Thoracic aorta (tissue), 2 donors: ENCODE measurements around the gene ESPL1. TPM values are rescaled to one million over a fixed set of nuclear protein-coding genes. Genes with fewer than 3 reads are reported as not detected.

Source experiments
- ATAC-seq: fragments of 150-250 bp; one replicate; pipeline ENCODE4 v1.8.0; 2017; ENCODE audit warnings: low read depth; ENCODE audit not compliant: insufficient number of reproducible peaks, low FRiP score
- DNase-seq: peaks from one replicate; pipeline ENCODE4 v3.0.0-alpha.2; 2020; ENCODE audit warnings: low spot score
- H3K27ac ChIP-seq, 2 donors: fragments of 200-600 bp; sonication (generic); 1 replicate in 1 of 2; 2 replicates in 1 of 2; pipeline ENCODE4 v1.5.1; 2016; ENCODE audit warnings: mild to moderate bottlenecking in 2 of 2, moderate library complexity in 2 of 2
- H3K27me3 ChIP-seq: fragments of 200-600 bp; sonication (generic); replicated peaks from 2 replicates; pipeline ENCODE4 v1.6.0; 2016; ENCODE audit warnings: mild to moderate bottlenecking; ENCODE audit not compliant: insufficient read depth
- H3K36me3 ChIP-seq: fragments of 200-600 bp; sonication (generic); one replicate; pipeline ENCODE4 v1.5.1; 2016
- H3K4me1 ChIP-seq, 2 donors: fragments of 200-600 bp; sonication (generic); 1 replicate in 1 of 2; 2 replicates in 1 of 2; pipeline versions ENCODE4 v1.5.1 to v1.6.0; 2016; ENCODE audit warnings: low read depth in 2 of 2, mild to moderate bottlenecking in 1 of 2; ENCODE audit not compliant: control insufficient read depth in 1 of 2
- H3K4me3 ChIP-seq: fragments of 200-600 bp; sonication (generic); 2 replicates; pipeline ENCODE4 v1.5.1; 2016; ENCODE audit warnings: mild to moderate bottlenecking
- H3K9me3 ChIP-seq: fragments of 200-600 bp; sonication (generic); 2 replicates; pipeline ENCODE4 v1.5.1; 2016
- total RNA-seq, 2 donors: library from RNA; depleted of rRNA; stranded (reverse); fragments of >200 nt; gene quantifications; one replicate each; pipeline versions ENCODE4 v1.1.0 to v1.2.3, GENCODE V29; 2016
- TF ChIP-seq, protein P1 (sequence below): fragments of 200-600 bp; sonication (generic); IDR thresholded peaks from one replicate; pipeline ENCODE4 v1.5.1; 2019; ENCODE audit warnings: antibody characterized with exemption

ESPL1 gene
- total RNA-seq, 2 donors from 2014 or later: 0.78 to 0.95 TPM

DNA sequence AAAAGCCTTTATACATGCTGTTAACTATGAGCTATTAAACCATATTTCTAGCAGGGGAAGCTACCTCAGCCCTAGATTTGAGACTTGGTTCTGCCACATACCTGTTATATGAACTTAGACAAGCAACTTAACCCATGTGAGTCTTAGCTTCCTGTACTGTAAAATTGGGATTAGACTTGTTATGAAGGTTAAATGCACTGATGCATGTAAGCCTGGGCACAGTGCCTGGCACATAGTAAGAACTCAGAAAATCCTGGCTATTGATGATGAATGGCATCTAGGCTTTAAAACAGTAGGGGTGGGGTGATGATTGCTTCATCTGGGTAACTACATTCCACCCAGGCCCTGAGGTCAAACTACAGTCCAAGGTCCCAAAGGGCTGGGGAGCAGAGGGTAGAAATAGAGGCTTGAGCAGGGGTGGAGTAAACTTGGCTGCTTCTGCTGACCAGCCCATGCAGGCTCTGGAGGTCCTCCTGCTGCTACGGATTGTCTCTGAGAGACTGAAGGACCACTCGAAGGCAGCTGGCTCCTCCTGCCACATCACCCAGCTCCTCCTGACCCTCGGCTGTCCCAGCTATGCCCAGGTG, 11.3 kb downstream of the ESPL1 start:
- Histone ChIP-seq H3K9me3 (no peaks in the 10 kb centered on the region), H3K27me3 (no peaks in the 10 kb centered on the region), H3K4me1 (no peaks in the 10 kb centered on the region), H3K27ac (no peak overlapping the region), H3K4me3 (no peak overlapping the region), H3K36me3 (no peaks in the 10 kb centered on the region)
- TF ChIP-seq, protein P1, sequence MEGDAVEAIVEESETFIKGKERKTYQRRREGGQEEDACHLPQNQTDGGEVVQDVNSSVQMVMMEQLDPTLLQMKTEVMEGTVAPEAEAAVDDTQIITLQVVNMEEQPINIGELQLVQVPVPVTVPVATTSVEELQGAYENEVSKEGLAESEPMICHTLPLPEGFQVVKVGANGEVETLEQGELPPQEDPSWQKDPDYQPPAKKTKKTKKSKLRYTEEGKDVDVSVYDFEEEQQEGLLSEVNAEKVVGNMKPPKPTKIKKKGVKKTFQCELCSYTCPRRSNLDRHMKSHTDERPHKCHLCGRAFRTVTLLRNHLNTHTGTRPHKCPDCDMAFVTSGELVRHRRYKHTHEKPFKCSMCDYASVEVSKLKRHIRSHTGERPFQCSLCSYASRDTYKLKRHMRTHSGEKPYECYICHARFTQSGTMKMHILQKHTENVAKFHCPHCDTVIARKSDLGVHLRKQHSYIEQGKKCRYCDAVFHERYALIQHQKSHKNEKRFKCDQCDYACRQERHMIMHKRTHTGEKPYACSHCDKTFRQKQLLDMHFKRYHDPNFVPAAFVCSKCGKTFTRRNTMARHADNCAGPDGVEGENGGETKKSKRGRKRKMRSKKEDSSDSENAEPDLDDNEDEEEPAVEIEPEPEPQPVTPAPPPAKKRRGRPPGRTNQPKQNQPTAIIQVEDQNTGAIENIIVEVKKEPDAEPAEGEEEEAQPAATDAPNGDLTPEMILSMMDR: no peak
- ATAC-seq (no peak), DNase-seq (no peak)

DNA sequence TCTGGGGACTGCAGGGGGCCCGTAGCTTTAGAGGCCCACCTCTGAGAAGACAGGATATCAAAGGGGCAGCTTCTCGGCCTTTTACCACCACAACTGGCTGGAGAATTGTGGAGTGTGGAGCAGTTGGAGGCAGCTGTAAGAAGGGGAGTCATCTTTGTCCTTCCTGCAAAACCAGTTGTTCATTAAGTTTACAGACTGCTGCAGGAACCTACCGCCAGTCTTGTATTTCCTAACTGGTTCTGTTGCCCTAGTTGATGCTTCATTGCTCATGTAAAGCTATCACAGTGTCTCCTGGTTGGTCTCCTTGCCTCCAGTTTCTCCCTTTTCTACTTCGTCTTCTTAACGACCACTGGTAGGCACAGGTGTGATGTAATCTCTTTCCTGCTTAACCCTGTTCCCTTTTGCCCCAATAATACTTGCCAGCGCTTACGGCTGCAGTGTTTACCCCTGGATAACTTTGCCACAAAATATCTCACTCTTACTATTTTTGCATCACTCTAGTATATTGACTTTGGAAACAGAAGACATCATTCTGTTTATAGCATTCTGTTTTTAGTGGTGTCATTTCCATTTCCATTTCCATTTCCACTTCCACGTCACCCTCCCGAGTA, 11.9 kb downstream of the ESPL1 start:
- DNase-seq: no peak
- no peaks in the 10 kb centered on the region for H3K4me1 ChIP-seq
- no peaks in the 10 kb centered on the region for H3K27me3 ChIP-seq
- H3K9me3 ChIP-seq: no peaks in the 10 kb centered on the region
- TF ChIP-seq, protein P1: no peak
- no peaks in the 10 kb centered on the region for H3K36me3 ChIP-seq
- ATAC-seq: no peak
- H3K27ac ChIP-seq: no peak overlapping the region
- no peak overlapping the region for H3K4me3 ChIP-seq

DNA sequence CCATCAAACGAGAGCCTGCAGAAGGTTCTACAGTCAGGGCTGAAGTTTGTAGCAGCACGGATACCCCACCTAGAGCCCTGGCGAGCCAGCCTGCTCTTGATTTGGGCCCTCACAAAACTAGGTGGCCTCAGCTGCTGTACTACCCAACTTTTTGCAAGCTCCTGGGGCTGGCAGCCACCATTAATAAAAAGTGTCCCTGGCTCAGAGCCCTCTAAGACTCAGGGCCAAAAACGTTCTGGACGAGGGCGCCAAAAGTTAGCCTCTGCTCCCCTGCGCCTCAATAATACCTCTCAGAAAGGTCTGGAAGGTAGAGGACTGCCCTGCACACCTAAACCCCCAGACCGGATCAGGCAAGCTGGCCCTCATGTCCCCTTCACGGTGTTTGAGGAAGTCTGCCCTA, 18.3 kb downstream of the ESPL1 start:
- no peaks in the 10 kb centered on the region for H3K36me3 ChIP-seq
- DNase-seq (no peak), ATAC-seq (no peak)
- H3K4me3 ChIP-seq: no peak overlapping the region
- H3K9me3 ChIP-seq: no peaks in the 10 kb centered on the region
- no peak overlapping the region for H3K27ac ChIP-seq
- TF ChIP-seq, protein P1: no peak
- peaks cover 0 to 9% of the 10 kb centered on the region in 2 donors for H3K4me1 ChIP-seq
- no peaks in the 10 kb centered on the region for H3K27me3 ChIP-seq

DNA sequence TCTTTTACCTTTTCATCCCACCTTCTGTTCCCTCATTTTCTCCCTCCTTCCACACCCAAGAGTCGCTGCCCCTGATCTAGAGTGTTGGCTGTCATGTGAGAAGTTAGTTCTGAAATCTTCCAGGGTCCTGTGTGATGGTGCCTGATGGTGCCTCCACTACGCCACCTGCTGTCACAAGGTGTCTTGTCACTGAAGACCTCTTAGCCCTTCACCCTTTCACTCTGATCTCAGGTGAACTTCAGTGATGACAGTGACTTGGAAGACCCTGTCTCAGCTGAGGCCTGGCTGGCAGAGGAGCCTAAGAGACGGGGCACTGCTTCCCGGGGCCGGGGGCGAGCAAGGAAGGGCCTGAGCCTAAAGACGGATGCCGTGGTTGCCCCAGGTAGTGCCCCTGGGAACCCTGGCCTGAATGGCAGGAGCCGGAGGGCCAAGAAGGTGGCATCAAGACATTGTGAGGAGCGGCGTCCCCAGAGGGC, 19.7 kb downstream of the ESPL1 start:
- no peaks in the 10 kb centered on the region for H3K27me3 ChIP-seq
- no peak overlapping the region for H3K27ac ChIP-seq
- no peak for DNase-seq
- H3K9me3 ChIP-seq: no peaks in the 10 kb centered on the region
- no peak overlapping the region for H3K4me3 ChIP-seq
- TF ChIP-seq, protein P1: peak; percentile 51
- no peaks in the 10 kb centered on the region for H3K36me3 ChIP-seq
- peaks cover 0 to 9% of the 10 kb centered on the region in 2 donors for H3K4me1 ChIP-seq
- ATAC-seq: no peak

DNA sequence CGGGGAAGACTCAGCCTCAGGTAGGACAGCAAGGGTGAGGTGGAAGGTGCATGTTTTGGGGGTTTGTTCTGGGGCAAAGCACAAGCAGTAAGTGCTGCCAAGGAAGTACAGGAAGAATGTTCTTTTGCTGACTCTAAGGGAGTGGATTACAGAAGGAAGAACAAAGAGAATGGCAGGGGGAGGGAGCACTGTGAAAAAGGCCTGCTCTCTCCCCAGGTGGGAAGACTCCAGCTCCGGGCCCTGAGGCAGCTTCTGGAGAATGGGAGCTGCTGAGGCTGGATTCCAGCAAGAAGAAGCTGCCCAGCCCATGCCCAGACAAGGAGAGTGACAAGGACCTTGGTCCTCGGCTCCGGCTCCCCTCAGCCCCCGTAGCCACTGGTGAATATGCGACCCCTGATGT, 20.2 kb downstream of the ESPL1 start:
- H3K4me3 ChIP-seq: no peak overlapping the region
- peaks cover 0 to 9% of the 10 kb centered on the region in 2 donors for H3K4me1 ChIP-seq
- no peak for ATAC-seq
- H3K27me3 ChIP-seq: no peaks in the 10 kb centered on the region
- no peak overlapping the region for H3K27ac ChIP-seq
- TF ChIP-seq, protein P1: no peak
- H3K9me3 ChIP-seq: no peaks in the 10 kb centered on the region
- H3K36me3 ChIP-seq: no peaks in the 10 kb centered on the region
- DNase-seq: no peak
